HepG2 (cell line): ENCODE results near the gene ZBTB4.
"Not testable (repeated sequence)": the region's sequence is repeated elsewhere in the genome, so short reads cannot be mapped to it uniquely, and the experiment has no call there.

Source experiments
- ARID2 ChIP-seq: sonication (generic); formaldehyde crosslinking; IDR thresholded peaks from 2 replicates; pipeline ENCODE4 v1.8.1; 2022; ENCODE audit warnings: mild to moderate bottlenecking, missing genetic modification reagents, borderline replicate concordance
- ATF7 ChIP-seq, 2 experiments: fragments of 450-650 bp in 1 of 2; sonication (generic) in 1 of 2; formaldehyde crosslinking in 1 of 2; IDR thresholded peaks; 2 replicates each; pipeline versions ENCODE4 v1.4.0 to v1.6.1; 2016 to 2020; ENCODE audit warnings: antibody characterized with exemption in 1 of 2, mild to moderate bottlenecking in 1 of 2, missing genetic modification reagents in 1 of 2
- BCLAF1 ChIP-seq: fragments of 450-650 bp; IDR thresholded peaks from 2 replicates; pipeline ENCODE4 v1.6.1; 2017; ENCODE audit warnings: mild to moderate bottlenecking
- BRCA1 ChIP-seq: sonication (generic); formaldehyde crosslinking; IDR thresholded peaks from 2 replicates; pipeline ENCODE4 v1.4.0; 2020; ENCODE audit warnings: missing genetic modification reagents
- MIER3 ChIP-seq: IDR thresholded peaks from 2 replicates; pipeline ENCODE4 v1.6.1; 2016; ENCODE audit warnings: missing compliant biosample characterization, borderline replicate concordance
- NFATC3 ChIP-seq: sonication (generic); formaldehyde crosslinking; IDR thresholded peaks from 2 replicates; pipeline ENCODE4 v1.5.1; 2020; ENCODE audit warnings: mild to moderate bottlenecking, missing genetic modification reagents
- NFYB ChIP-seq: sonication (generic); formaldehyde crosslinking; IDR thresholded peaks from 2 replicates; pipeline ENCODE4 v1.4.0; 2020; ENCODE audit warnings: missing genetic modification reagents
- TFDP2 ChIP-seq: sonication (generic); formaldehyde crosslinking; IDR thresholded peaks from 2 replicates; pipeline ENCODE4 v1.4.0; 2020; ENCODE audit warnings: missing genetic modification reagents
- ZKSCAN1 ChIP-seq: fragments of 150-350 bp; IDR thresholded peaks from 2 replicates; pipeline ENCODE4 v1.6.1; 2014; ENCODE audit warnings: low read length
- ZNF282 ChIP-seq: fragments of 450-650 bp; IDR thresholded peaks from 2 replicates; pipeline ENCODE4 v1.6.1; 2018; ENCODE audit not compliant: partially characterized antibody

DNA sequence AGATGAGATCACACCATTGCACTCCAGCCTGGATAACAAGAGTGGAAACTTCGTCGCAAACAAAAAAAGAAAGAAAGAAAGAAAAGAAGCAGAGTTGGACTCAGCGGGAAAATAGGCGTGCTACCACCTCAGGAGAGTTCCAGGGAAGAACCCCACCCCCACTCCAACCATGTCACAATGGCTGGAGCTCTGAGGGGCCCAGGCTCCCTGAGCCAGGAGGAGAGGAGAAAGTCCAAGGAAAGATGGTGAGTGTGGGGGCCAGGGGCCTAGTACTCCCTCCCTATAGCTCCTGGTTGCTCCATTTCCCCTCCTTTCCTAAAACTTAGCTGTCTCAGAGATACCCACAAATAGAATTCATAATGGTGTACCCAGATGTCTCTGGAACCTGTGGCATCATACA is 1.8 kb upstream of the ZBTB4 start, which contains the start of gene SLC35G6:
- TF ChIP-seq TFDP2 (CRISPR knock-in tag); NFATC3 (CRISPR knock-in tag); MIER3; BRCA1 (CRISPR knock-in tag); ARID2; ZNF282; BCLAF1; ZKSCAN1; ATF7 (IDR thresholded peaks at IDR 0.05); ATF7 (CRISPR knock-in tag; IDR thresholded peaks at IDR 0.05); NFYB (CRISPR knock-in tag): not testable (repeated sequence)
